Neutrophil (primary cell): Measurements from ENCODE around the gene HMGCLL1.

Source experiments
- H3K27ac ChIP-seq: fragments of 200-600 bp; sonication (generic); 2 replicates; pipeline ENCODE4 v1.5.1; 2016; ENCODE audit warnings: mild to moderate bottlenecking, moderate library complexity
- H3K27me3 ChIP-seq: fragments of 200-600 bp; sonication (generic); 2 replicates; pipeline ENCODE4 v1.6.0; 2016; ENCODE audit warnings: mild to moderate bottlenecking
- H3K36me3 ChIP-seq: fragments of 200-600 bp; sonication (generic); 2 replicates; pipeline ENCODE4 v1.5.1; 2017
- H3K4me1 ChIP-seq, 2 experiments: fragments of 200-600 bp in 1 of 2; sonication (generic) in 1 of 2; 1 replicate in 1 of 2; 2 replicates in 1 of 2; pipeline versions ENCODE4 v1.5.1 to v1.6.1; 2013 to 2016; ENCODE audit warnings: low read depth in 1 of 2, low read length in 1 of 2, mild to moderate bottlenecking in 1 of 2, moderate library complexity in 1 of 2; ENCODE audit not compliant: control insufficient read depth in 1 of 2, insufficient read depth in 1 of 2
- H3K4me3 ChIP-seq, 2 experiments: fragments of 200-600 bp in 1 of 2; sonication (generic) in 1 of 2; 1 replicate in 1 of 2; 2 replicates in 1 of 2; pipeline ENCODE4 v1.5.1; 2013 to 2016; ENCODE audit warnings: low read depth in 1 of 2, low read length in 1 of 2, mild to moderate bottlenecking in 1 of 2, moderate library complexity in 1 of 2
- H3K9me3 ChIP-seq: fragments of 200-600 bp; sonication (generic); 2 replicates; pipeline ENCODE4 v1.5.1; 2016
- CTCF ChIP-seq: fragments of 200-600 bp; sonication (generic); IDR thresholded peaks from 2 replicates; pipeline ENCODE4 v1.5.1; 2016; ENCODE audit warnings: antibody characterized with exemption

Gene HMGCLL1

GRCh38 chr6:55536391-55536956 lies 42.5 kb downstream of the HMGCLL1 start:
- Histone ChIP-seq H3K27me3 (no peaks in the 10 kb centered on the region), H3K4me1 (no peaks in the 10 kb centered on the region), H3K36me3 (no peaks in the 10 kb centered on the region), H3K9me3 (no peaks in the 10 kb centered on the region), H3K4me3 (no peak overlapping the region), H3K27ac (no peak overlapping the region)
- TF ChIP-seq CTCF = no peak

DNA sequence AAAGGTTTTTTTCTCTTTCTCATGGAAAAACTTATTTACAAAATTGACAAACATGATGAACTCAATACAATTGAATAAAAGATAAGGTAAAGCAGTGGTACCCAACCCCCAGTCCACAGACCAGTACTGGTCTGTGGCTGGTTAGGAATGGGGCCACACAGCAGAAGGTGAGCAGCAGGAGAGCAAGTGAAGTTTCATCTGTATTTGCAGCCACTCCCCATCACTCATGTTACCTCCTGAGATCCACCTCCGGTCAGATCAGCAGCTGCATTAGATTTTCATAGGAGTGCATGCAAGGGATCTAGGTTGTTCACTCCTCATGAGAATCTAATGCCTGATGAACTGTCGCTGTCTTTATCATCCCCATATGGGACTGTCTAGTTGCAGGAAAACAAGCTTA lies 47.5 kb downstream of the HMGCLL1 start:
- H3K36me3 ChIP-seq = no peaks in the 10 kb centered on the region
- H3K27me3 ChIP-seq = no peaks in the 10 kb centered on the region
- H3K9me3 ChIP-seq = no peaks in the 10 kb centered on the region
- no peak overlapping the region for H3K27ac ChIP-seq
- H3K4me1 ChIP-seq = no peaks in the 10 kb centered on the region
- H3K4me3 ChIP-seq = no peak overlapping the region
- no peak for TF ChIP-seq CTCF

GRCh38 chr6:55530931-55531330 lies 48.1 kb downstream of the HMGCLL1 start:
- Histone ChIP-seq H3K36me3 (no peaks in the 10 kb centered on the region), H3K9me3 (no peaks in the 10 kb centered on the region), H3K27me3 (no peaks in the 10 kb centered on the region), H3K27ac (no peak overlapping the region), H3K4me3 (no peak overlapping the region), H3K4me1 (no peaks in the 10 kb centered on the region)
- TF ChIP-seq CTCF = no peak

GRCh38 chr6:55528624-55529023 lies 50.4 kb downstream of the HMGCLL1 start:
- no peaks in the 10 kb centered on the region for H3K27me3 ChIP-seq
- no peaks in the 10 kb centered on the region for H3K36me3 ChIP-seq
- no peaks in the 10 kb centered on the region for H3K9me3 ChIP-seq

DNA sequence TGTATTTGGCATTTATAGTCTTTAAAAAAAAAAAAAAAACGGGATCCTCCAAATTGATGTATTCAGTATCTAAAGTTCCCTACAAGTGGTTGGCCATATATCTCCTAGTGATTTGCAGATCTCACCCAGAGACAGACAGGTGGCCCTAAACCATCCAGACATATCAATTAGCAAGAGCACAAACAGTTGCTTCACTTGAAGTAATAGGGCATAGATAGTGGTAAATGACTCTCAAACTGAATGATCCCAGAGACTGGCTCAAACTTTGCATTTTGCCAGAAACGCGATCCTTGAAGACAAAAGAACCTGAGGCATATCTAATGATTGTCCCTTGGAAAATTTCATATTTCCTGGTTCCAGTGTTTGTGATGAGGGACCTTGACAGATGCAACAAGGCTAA lies 54.6 kb downstream of the HMGCLL1 start:
- H3K4me1 ChIP-seq = no peaks in the 10 kb centered on the region

More at GRCh38 chr6:55528624-55529023, 50.4 kb downstream of the HMGCLL1 start:
- no peak overlapping the region for H3K27ac ChIP-seq
- H3K4me1 ChIP-seq = no peaks in the 10 kb centered on the region
- no peak for TF ChIP-seq CTCF
- no peak overlapping the region for H3K4me3 ChIP-seq

More for the DNA sequence above, 54.6 kb downstream of the HMGCLL1 start:
- Histone ChIP-seq H3K27ac (no peak overlapping the region), H3K9me3 (no peaks in the 10 kb centered on the region), H3K27me3 (no peaks in the 10 kb centered on the region), H3K4me3 (no peak overlapping the region), H3K36me3 (no peaks in the 10 kb centered on the region)
- no peak for TF ChIP-seq CTCF
